Caco-2 (cell line): ENCODE results near the gene FRMD8. TPM values are rescaled to one million over a fixed set of nuclear protein-coding genes. Genes with fewer than 3 reads are reported as not detected.
A peak's percentile ranks its signal among the peaks of the same experiment; 100 is the strongest.

Experiments used
- BruUV-seq: library from RNA; stranded (reverse); fragments of 400-500 nt; replicated peaks from 2 replicates; lab custom pipeline; 2021; lab: Mats Ljungman, UMichigan
- CTCF ChIA-PET: fragments of 300-600 bp; sonication (Branson Sonifier 250); formaldehyde crosslinking; loops from one replicate; lab custom pipeline; 2022; ENCODE audit warnings: antibody characterized with exemption; lab: Charles Lee
- POLR2A ChIA-PET: fragments of 300-600 bp; sonication (Branson Sonifier 250); formaldehyde crosslinking; loops from one replicate; lab custom pipeline; 2022; ENCODE audit warnings: antibody characterized with exemption; lab: Charles Lee
- DNase-seq, 2 experiments: peaks; one replicate each; pipeline versions ENCODE4 v3.0.0 to v3.0.0-alpha.2; 2020 to 2022
- H3K27me3 ChIP-seq: replicated peaks from 2 replicates; pipeline ENCODE4 v1.6.0; 2011; ENCODE audit warnings: low read length; ENCODE audit not compliant: control insufficient read depth, insufficient read depth
- H3K36me3 ChIP-seq: 2 replicates; pipeline ENCODE4 v1.5.1; 2011; ENCODE audit warnings: low read length; ENCODE audit not compliant: control insufficient read depth, insufficient read depth
- H3K4me1 ChIP-seq: fragments of 250-450 bp; sonication (Bioruptor Pico); 2 replicates; pipeline ENCODE4 v1.5.1; 2020; ENCODE audit warnings: mild to moderate bottlenecking
- H3K4me3 ChIP-seq: 2 replicates; pipeline ENCODE4 v1.5.1; 2011; ENCODE audit warnings: low read depth, mild to moderate bottlenecking, control low read depth, low read length
- H3K9me3 ChIP-seq: fragments of 250-450 bp; sonication (Bioruptor Pico); 2 replicates; pipeline ENCODE4 v1.5.1; 2020; ENCODE audit warnings: mild to moderate bottlenecking, moderate library complexity
- H3K27ac Mint-ChIP-seq: one replicate; pipeline ENCODE4 v1.8.0; 2022; ENCODE audit warnings: mixed read lengths; ENCODE audit not compliant: unreplicated experiment
- H3K27me3 Mint-ChIP-seq: one replicate; pipeline ENCODE4 v1.8.0; 2022; ENCODE audit warnings: mixed read lengths; ENCODE audit not compliant: insufficient read depth, unreplicated experiment
- H3K36me3 Mint-ChIP-seq: one replicate; pipeline ENCODE4 v1.8.0; 2022; ENCODE audit warnings: mild to moderate bottlenecking, mixed read lengths; ENCODE audit not compliant: insufficient read depth, unreplicated experiment
- H3K4me1 Mint-ChIP-seq: one replicate; pipeline ENCODE4 v1.8.0; 2022; ENCODE audit warnings: low read depth, mixed read lengths; ENCODE audit not compliant: unreplicated experiment
- H3K4me3 Mint-ChIP-seq: one replicate; pipeline ENCODE4 v1.8.0; 2022; ENCODE audit warnings: mild to moderate bottlenecking, moderate library complexity, mixed read lengths; ENCODE audit not compliant: unreplicated experiment
- H3K9me3 Mint-ChIP-seq: one replicate; pipeline ENCODE4 v1.8.0; 2022; ENCODE audit warnings: mixed read lengths; ENCODE audit not compliant: unreplicated experiment
- CTCF ChIP-seq, 2 experiments: fragments of 200-600 bp in 1 of 2; IDR thresholded peaks; 1 replicate in 1 of 2; 2 replicates in 1 of 2; pipeline versions ENCODE4 v1.5.1 to v1.8.0; 2011 to 2022; ENCODE audit warnings: antibody characterized with exemption in 1 of 2, control low read depth in 1 of 2, inconsistent platforms in 1 of 2, low read depth in 1 of 2, low read length in 1 of 2, mild to moderate bottlenecking in 1 of 2, moderate library complexity in 1 of 2; ENCODE audit not compliant: insufficient read depth in 1 of 2, severe bottlenecking in 1 of 2, unreplicated experiment in 1 of 2
- intact Hi-C: fragments of 100-400 bp; cut with micrococcal nuclease; formaldehyde crosslinking; loops from one replicate; pipeline ENCODE4 v1.10.0; 2022; ENCODE audit not compliant: unreplicated experiment
- total RNA-seq: library from RNA; stranded (reverse); gene quantifications from 2 replicates; pipeline ENCODE4 v1.2.3, GENCODE V29; 2022

FRMD8 gene
- total RNA-seq, 1 experiment from 2014 or later, result 38.2 TPM

- H3K4me3 ChIP-seq, result no peak overlapping the region
- H3K27ac Mint-ChIP-seq, result peak overlapping the region; percentile 50
- H3K36me3 ChIP-seq, result no peaks in the 10 kb centered on the region; the same call in 1 of the 2 replicates
- no peaks in the 10 kb centered on the region for H3K9me3 Mint-ChIP-seq
- no peaks in the 10 kb centered on the region for H3K9me3 ChIP-seq
- ChIA-PET CTCF (interaction anchor here (0.5 to 1.0 kb wide), 2 partner anchors 19 to 607 kb away, joined by 4 to 11 read pairs; no protein-coding TSS in a partner anchor), POLR2A (interaction anchor here (0.7 kb wide), 1 partner anchor 22 kb away, joined by 6 read pairs; no protein-coding TSS in a partner anchor)
- H3K36me3 Mint-ChIP-seq, result peaks cover 25% of the 10 kb centered on the region
- intact Hi-C loops, result no loop called here
- no peak overlapping the region for H3K4me3 Mint-ChIP-seq
- peaks cover 6% of the 10 kb centered on the region for H3K4me1 Mint-ChIP-seq
- no peaks in the 10 kb centered on the region for H3K27me3 ChIP-seq
- no peak for DNase-seq
- no peak for TF ChIP-seq CTCF (IDR thresholded peaks at IDR 0.05; ENCODE audit: insufficient read depth in 1 of 2, low read depth in 1 of 2, low read length in 1 of 2, severe bottlenecking in 1 of 2, unreplicated experiment in 1 of 2)
- H3K4me1 ChIP-seq, result peaks cover 13% of the 10 kb centered on the region
- no peaks in the 10 kb centered on the region for H3K27me3 Mint-ChIP-seq
- no TSS peak for BruUV-seq
Measured at GRCh38 chr11:65390099-65390941, 3.9 kb downstream of the FRMD8 start.

- Mint-ChIP-seq H3K36me3 (peaks cover 28% of the 10 kb centered on the region), H3K4me3 (no peak overlapping the region), H3K27ac (peak overlapping the region; percentile 50)
Measured at GRCh38 chr11:65390996-65391395, 4.6 kb downstream of the FRMD8 start.

More at GRCh38 chr11:65390996-65391395, 4.6 kb downstream of the FRMD8 start:
- peaks cover 6% of the 10 kb centered on the region for H3K4me1 Mint-ChIP-seq
- no peaks in the 10 kb centered on the region for H3K27me3 Mint-ChIP-seq
- H3K9me3 Mint-ChIP-seq, result no peaks in the 10 kb centered on the region
- no TSS peak for BruUV-seq
- Histone ChIP-seq H3K9me3 (no peaks in the 10 kb centered on the region), H3K36me3 (no peaks in the 10 kb centered on the region; the same call in 1 of the 2 replicates), H3K4me3 (no peak overlapping the region), H3K4me1 (peaks cover 6% of the 10 kb centered on the region), H3K27me3 (no peaks in the 10 kb centered on the region)
- CTCF ChIA-PET, result interaction anchor here (0.5 to 1.0 kb wide), 2 partner anchors 20 to 607 kb away, joined by 4 to 11 read pairs; no protein-coding TSS in a partner anchor
- TF ChIP-seq CTCF (IDR thresholded peaks at IDR 0.05; ENCODE audit: insufficient read depth in 1 of 2, low read depth in 1 of 2, low read length in 1 of 2, severe bottlenecking in 1 of 2, unreplicated experiment in 1 of 2), result no peak
- POLR2A ChIA-PET, result interaction anchor here (0.7 kb wide), 1 partner anchor 21 kb away, joined by 6 read pairs; no protein-coding TSS in a partner anchor
- peak in 1 of 2 experiments; percentile 46 for DNase-seq
- intact Hi-C loops, result no loop called here
